Cardiac muscle cell (in vitro differentiated cells and primary cell): ENCODE results near the gene MAGI3. TPM values are rescaled to one million over a fixed set of nuclear protein-coding genes. Genes with fewer than 3 reads are reported as not detected.
A peak's percentile ranks its signal among the peaks of the same experiment; 100 is the strongest.

ENCODE experiments used
- DNase-seq, 2 donors: peaks; one replicate each; pipeline versions ENCODE4 v3.0.0 to v3.0.0-alpha.2; 2010 to 2017; ENCODE audit warnings: low read depth in 1 of 2, low spot score in 1 of 2
- H3K27ac ChIP-seq: fragments of 200-600 bp; sonication (generic); 2 replicates; pipeline ENCODE4 v1.5.1; 2016
- H3K27me3 ChIP-seq: fragments of 200-600 bp; sonication (generic); 2 replicates; pipeline ENCODE4 v1.6.0; 2016; ENCODE audit warnings: control low read depth
- H3K36me3 ChIP-seq: fragments of 200-600 bp; sonication (generic); 2 replicates; pipeline ENCODE4 v1.5.1; 2016; ENCODE audit warnings: control low read depth
- H3K4me1 ChIP-seq: fragments of 200-600 bp; sonication (generic); 2 replicates; pipeline ENCODE4 v1.8.1; 2017; ENCODE audit warnings: low read depth, mild to moderate bottlenecking, mixed run types
- H3K4me3 ChIP-seq: fragments of 200-600 bp; sonication (generic); 2 replicates; pipeline ENCODE4 v1.5.1; 2016; ENCODE audit warnings: mild to moderate bottlenecking
- H3K9me3 ChIP-seq: fragments of 200-600 bp; sonication (generic); 2 replicates; pipeline ENCODE4 v1.5.1; 2017; ENCODE audit warnings: low read depth, mild to moderate bottlenecking, control low read depth
- CTCF ChIP-seq: IDR thresholded peaks from 2 replicates; pipeline ENCODE4 v1.5.1; 2012; ENCODE audit warnings: low read depth, mild to moderate bottlenecking, low read length
- polyA plus RNA-seq: library from polyadenylated mRNA; unstranded; fragments of >200 nt; fragmentation: Nextera tagmentation; extraction: Ambion mirVana; gene quantifications from 2 replicates; pipeline ENCODE4 v1.2.1, GENCODE V29; 2016
- total RNA-seq: library from RNA; depleted of rRNA; stranded (reverse); fragments of >200 nt; gene quantifications from 2 replicates; pipeline ENCODE4 v1.2.3, GENCODE V29; 2016

MAGI3 gene
- total and polyA plus RNA-seq, 2 experiments from 2014 or later, result 7.3 to 20.6 TPM

- no peak for DNase-seq
- no peak for TF ChIP-seq CTCF
- Histone ChIP-seq H3K9me3 (no peaks in the 10 kb centered on the region), H3K27me3 (no peaks in the 10 kb centered on the region), H3K27ac (no peak overlapping the region), H3K36me3 (no peaks in the 10 kb centered on the region), H3K4me1 (peaks cover 26% of the 10 kb centered on the region), H3K4me3 (no peak overlapping the region)
Observed at GRCh38 chr1:113511269-113511668, 121.0 kb downstream of the MAGI3 start.

- H3K4me1 ChIP-seq, result no peaks in the 10 kb centered on the region
- H3K4me3 ChIP-seq, result no peak overlapping the region
- no peaks in the 10 kb centered on the region for H3K36me3 ChIP-seq
- H3K27me3 ChIP-seq, result no peaks in the 10 kb centered on the region
- DNase-seq, result no peak
- H3K9me3 ChIP-seq, result no peaks in the 10 kb centered on the region
- no peak for TF ChIP-seq CTCF
- H3K27ac ChIP-seq, result no peak overlapping the region
Observed at GRCh38 chr1:113515498-113515897, 125.2 kb downstream of the MAGI3 start.

- Histone ChIP-seq H3K36me3 (no peaks in the 10 kb centered on the region), H3K9me3 (no peaks in the 10 kb centered on the region), H3K4me1 (no peaks in the 10 kb centered on the region), H3K27ac (no peak overlapping the region), H3K27me3 (no peaks in the 10 kb centered on the region), H3K4me3 (no peak overlapping the region)
- TF ChIP-seq CTCF, result no peak
- DNase-seq, result no peak
Observed at GRCh38 chr1:113517346-113517745, 127.0 kb downstream of the MAGI3 start.

- H3K4me3 ChIP-seq, result no peak overlapping the region
- H3K36me3 ChIP-seq, result no peaks in the 10 kb centered on the region
- no peak for TF ChIP-seq CTCF
- no peak for DNase-seq
- no peaks in the 10 kb centered on the region for H3K27me3 ChIP-seq
- no peaks in the 10 kb centered on the region for H3K4me1 ChIP-seq
- H3K9me3 ChIP-seq, result no peaks in the 10 kb centered on the region
- H3K27ac ChIP-seq, result no peak overlapping the region
Observed at GRCh38 chr1:113517983-113518382, 127.7 kb downstream of the MAGI3 start.

- no peaks in the 10 kb centered on the region for H3K9me3 ChIP-seq
- H3K4me1 ChIP-seq, result no peaks in the 10 kb centered on the region
- no peak for TF ChIP-seq CTCF
- no peak overlapping the region for H3K4me3 ChIP-seq
- no peak overlapping the region for H3K27ac ChIP-seq
- H3K27me3 ChIP-seq, result no peaks in the 10 kb centered on the region
- H3K36me3 ChIP-seq, result no peaks in the 10 kb centered on the region
- DNase-seq, result peak in 1 of 2 donors; percentile 17
Observed at GRCh38 chr1:113519556-113519955, 129.2 kb downstream of the MAGI3 start.

- H3K36me3 ChIP-seq, result no peaks in the 10 kb centered on the region
- H3K9me3 ChIP-seq, result no peaks in the 10 kb centered on the region
- H3K4me3 ChIP-seq, result no peak overlapping the region
- no peaks in the 10 kb centered on the region for H3K4me1 ChIP-seq
- no peaks in the 10 kb centered on the region for H3K27me3 ChIP-seq
- no peak for DNase-seq
- H3K27ac ChIP-seq, result no peak overlapping the region
- TF ChIP-seq CTCF, result no peak
Observed at GRCh38 chr1:113530021-113530420, 139.7 kb downstream of the MAGI3 start.
